HepG2 (cell line): ENCODE measurements around the gene OAF. TPM values are rescaled to one million over a fixed set of nuclear protein-coding genes. Genes with fewer than 3 reads are reported as not detected.
A peak's percentile ranks its signal among the peaks of the same experiment; 100 is the strongest.

Experiments
- CEBPB ChIP-seq: IDR thresholded peaks from 2 replicates; pipeline ENCODE4 v1.6.1; 2011; ENCODE audit warnings: low read depth, low read length, improper control_type of control experiment, borderline replicate concordance
- ELF3 ChIP-seq: IDR thresholded peaks from 2 replicates; pipeline ENCODE4 v1.6.1; 2016; ENCODE audit warnings: missing genetic modification reagents, missing compliant biosample characterization
- HNF4A ChIP-seq: sonication (generic); formaldehyde crosslinking; IDR thresholded peaks from 2 replicates; pipeline ENCODE4 v1.4.0; 2020; ENCODE audit warnings: missing genetic modification reagents
- MLLT10 ChIP-seq: sonication (generic); formaldehyde crosslinking; IDR thresholded peaks from 2 replicates; pipeline ENCODE4 v1.4.0; 2020; ENCODE audit warnings: missing genetic modification reagents
- MYNN ChIP-seq: sonication (generic); formaldehyde crosslinking; IDR thresholded peaks from 2 replicates; pipeline ENCODE4 v1.4.0; 2020; ENCODE audit warnings: mild to moderate bottlenecking, low read depth, missing genetic modification reagents
- NCOA5 ChIP-seq: sonication (generic); formaldehyde crosslinking; IDR thresholded peaks from 2 replicates; pipeline ENCODE4 v1.4.0; 2020; ENCODE audit warnings: missing genetic modification reagents
- NFE2L2 ChIP-seq: fragments of 150-350 bp; IDR thresholded peaks from 2 replicates; pipeline ENCODE4 v1.6.1; 2014; ENCODE audit warnings: low read length
- RBFOX2 ChIP-seq: fragments of 200-400 bp; formaldehyde crosslinking; IDR thresholded peaks from 2 replicates; pipeline ENCODE4 v1.6.1; 2017; ENCODE audit warnings: low read depth, mild to moderate bottlenecking, low read length
- TAF1 ChIP-seq: sonication (generic); formaldehyde crosslinking; IDR thresholded peaks from 2 replicates; pipeline ENCODE4 v1.4.0; 2020; ENCODE audit warnings: missing genetic modification reagents
- TCF7L2 ChIP-seq: IDR thresholded peaks from 2 replicates; pipeline ENCODE4 v1.6.1; 2011; ENCODE audit warnings: mild to moderate bottlenecking, low read depth, low read length, moderate library complexity
- ZFP90 ChIP-seq: sonication (generic); formaldehyde crosslinking; IDR thresholded peaks from 2 replicates; pipeline ENCODE4 v1.8.0; 2022; ENCODE audit warnings: missing genetic modification reagents, mild to moderate bottlenecking, inconsistent platforms, borderline replicate concordance
- ZNF3 ChIP-seq: IDR thresholded peaks from 2 replicates; pipeline ENCODE4 v1.7.0; 2017; ENCODE audit warnings: inconsistent platforms
- ZNF703 ChIP-seq: sonication (generic); formaldehyde crosslinking; IDR thresholded peaks from 2 replicates; pipeline ENCODE4 v1.5.1; 2020; ENCODE audit warnings: missing genetic modification reagents, mild to moderate bottlenecking, moderate library complexity, borderline replicate concordance
- ZNF790 ChIP-seq: sonication (generic); formaldehyde crosslinking; IDR thresholded peaks from 2 replicates; pipeline ENCODE4 v1.8.0; 2022; ENCODE audit warnings: missing genetic modification reagents, mild to moderate bottlenecking, borderline replicate concordance
- polyA plus RNA-seq, 8 experiments: library from polyadenylated mRNA; depleted of rRNA in 3 of 8; stranded (reverse) in 7 of 8; unstranded in 1 of 8; fragments of >200 nt; fragmentation: Illumina TruSeq in 4 of 8; extraction: Trizol in 4 of 8; gene quantifications; 2 replicates each; pipeline versions ENCODE4 v1.2.1 to v1.2.3, GENCODE V29; 2011 to 2016; ENCODE audit warnings: low read depth in 4 of 8, missing spikeins in 1 of 8, mixed read lengths in 1 of 8; ENCODE audit not compliant: insufficient read depth in 1 of 8
- total RNA-seq, 5 experiments: library from RNA; depleted of rRNA; stranded (reverse); fragments of >200 nt; fragmentation: Illumina TruSeq; extraction: Trizol; gene quantifications; 2 replicates each; pipeline ENCODE4 v1.2.3, GENCODE V29; 2016; ENCODE audit warnings: low read depth in 1 of 5
- TF ChIP-seq, protein P1 (sequence below): conservative IDR thresholded peaks from 2 replicates; pipeline ENCODE4 v1.6.1; 2018; ENCODE audit warnings: missing genetic modification reagents
- TF ChIP-seq, protein P2 (sequence below): sonication (generic); formaldehyde crosslinking; IDR thresholded peaks from 2 replicates; pipeline ENCODE4 v1.5.1; 2020; ENCODE audit warnings: mild to moderate bottlenecking, missing genetic modification reagents, moderate library complexity
- TF ChIP-seq, protein P3 (sequence below), 2 experiments: sonication (generic) in 1 of 2; formaldehyde crosslinking in 1 of 2; IDR thresholded peaks; 2 replicates each; pipeline versions ENCODE4 v1.4.0 to v1.6.1; 2018 to 2020; ENCODE audit warnings: missing genetic modification reagents in 2 of 2, borderline replicate concordance in 1 of 2, low read depth in 1 of 2, mild to moderate bottlenecking in 1 of 2, missing biosample characterization in 1 of 2
- TF ChIP-seq, protein P4 (sequence below): sonication (generic); formaldehyde crosslinking; IDR thresholded peaks from 2 replicates; pipeline ENCODE4 v1.4.0; 2020; ENCODE audit warnings: missing genetic modification reagents

OAF gene
- total and polyA plus RNA-seq, 2 of the 13 experiments (the other 11 are each of a cell fraction or from before 2014, with no cell fraction given): 63.7 to 94.6 TPM

DNA sequence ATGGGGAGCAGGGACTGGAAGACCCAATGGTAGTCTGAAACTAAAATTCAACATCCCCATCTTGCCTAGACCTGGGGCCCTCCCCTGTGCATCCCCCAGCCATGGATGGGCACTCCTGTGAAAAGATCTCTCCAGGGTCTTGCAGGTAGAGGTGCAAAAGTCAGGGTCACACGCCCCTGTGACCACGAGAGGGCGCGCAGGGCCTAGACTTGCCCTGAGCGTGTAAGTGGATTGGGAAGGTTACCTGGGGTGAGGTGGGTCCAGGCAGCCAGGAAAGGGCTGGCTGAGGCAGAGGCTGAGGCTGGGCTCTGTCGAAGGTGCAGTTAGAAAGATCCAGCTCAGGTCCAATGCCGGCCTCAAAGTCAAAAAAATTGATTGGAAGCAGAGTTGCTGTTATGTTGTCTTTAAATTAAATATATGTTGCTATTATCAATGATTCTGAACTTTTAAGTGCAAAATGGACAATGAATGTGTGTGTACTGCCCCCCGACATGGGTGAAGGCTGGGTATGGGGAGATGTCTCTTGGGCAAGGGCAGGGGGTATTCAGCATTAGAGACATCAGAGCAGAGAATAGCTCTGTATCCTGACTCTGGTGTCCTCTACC is 24.3 kb downstream of the OAF start (continued):
- TF ChIP-seq RBFOX2 (no peak), MLLT10 (no peak), HNF4A (CRISPR knock-in tag) (peak; percentile 35; the same call in 1 of the 2 replicates), TAF1 (CRISPR knock-in tag) (no peak), ELF3 (CRISPR knock-in tag) (0 out of 2 replicates have a peak, but pooled peaks have one; percentile 32), NCOA5 (CRISPR knock-in tag) (no peak), ZNF703 (CRISPR knock-in tag) (no peak), ZNF3 (CRISPR knock-in tag) (no peak), MYNN (CRISPR knock-in tag) (no peak), ZFP90 (CRISPR knock-in tag) (no peak), NFE2L2 (no peak), TCF7L2 (no peak), ZNF790 (CRISPR knock-in tag) (no peak), CEBPB (no peak)
- TF ChIP-seq, protein P1, sequence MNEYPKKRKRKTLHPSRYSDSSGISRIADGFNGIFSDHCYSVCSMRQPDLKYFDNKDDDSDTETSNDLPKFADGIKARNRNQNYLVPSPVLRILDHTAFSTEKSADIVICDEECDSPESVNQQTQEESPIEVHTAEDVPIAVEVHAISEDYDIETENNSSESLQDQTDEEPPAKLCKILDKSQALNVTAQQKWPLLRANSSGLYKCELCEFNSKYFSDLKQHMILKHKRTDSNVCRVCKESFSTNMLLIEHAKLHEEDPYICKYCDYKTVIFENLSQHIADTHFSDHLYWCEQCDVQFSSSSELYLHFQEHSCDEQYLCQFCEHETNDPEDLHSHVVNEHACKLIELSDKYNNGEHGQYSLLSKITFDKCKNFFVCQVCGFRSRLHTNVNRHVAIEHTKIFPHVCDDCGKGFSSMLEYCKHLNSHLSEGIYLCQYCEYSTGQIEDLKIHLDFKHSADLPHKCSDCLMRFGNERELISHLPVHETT (CRISPR knock-in tag): no peak
- TF ChIP-seq, protein P2, sequence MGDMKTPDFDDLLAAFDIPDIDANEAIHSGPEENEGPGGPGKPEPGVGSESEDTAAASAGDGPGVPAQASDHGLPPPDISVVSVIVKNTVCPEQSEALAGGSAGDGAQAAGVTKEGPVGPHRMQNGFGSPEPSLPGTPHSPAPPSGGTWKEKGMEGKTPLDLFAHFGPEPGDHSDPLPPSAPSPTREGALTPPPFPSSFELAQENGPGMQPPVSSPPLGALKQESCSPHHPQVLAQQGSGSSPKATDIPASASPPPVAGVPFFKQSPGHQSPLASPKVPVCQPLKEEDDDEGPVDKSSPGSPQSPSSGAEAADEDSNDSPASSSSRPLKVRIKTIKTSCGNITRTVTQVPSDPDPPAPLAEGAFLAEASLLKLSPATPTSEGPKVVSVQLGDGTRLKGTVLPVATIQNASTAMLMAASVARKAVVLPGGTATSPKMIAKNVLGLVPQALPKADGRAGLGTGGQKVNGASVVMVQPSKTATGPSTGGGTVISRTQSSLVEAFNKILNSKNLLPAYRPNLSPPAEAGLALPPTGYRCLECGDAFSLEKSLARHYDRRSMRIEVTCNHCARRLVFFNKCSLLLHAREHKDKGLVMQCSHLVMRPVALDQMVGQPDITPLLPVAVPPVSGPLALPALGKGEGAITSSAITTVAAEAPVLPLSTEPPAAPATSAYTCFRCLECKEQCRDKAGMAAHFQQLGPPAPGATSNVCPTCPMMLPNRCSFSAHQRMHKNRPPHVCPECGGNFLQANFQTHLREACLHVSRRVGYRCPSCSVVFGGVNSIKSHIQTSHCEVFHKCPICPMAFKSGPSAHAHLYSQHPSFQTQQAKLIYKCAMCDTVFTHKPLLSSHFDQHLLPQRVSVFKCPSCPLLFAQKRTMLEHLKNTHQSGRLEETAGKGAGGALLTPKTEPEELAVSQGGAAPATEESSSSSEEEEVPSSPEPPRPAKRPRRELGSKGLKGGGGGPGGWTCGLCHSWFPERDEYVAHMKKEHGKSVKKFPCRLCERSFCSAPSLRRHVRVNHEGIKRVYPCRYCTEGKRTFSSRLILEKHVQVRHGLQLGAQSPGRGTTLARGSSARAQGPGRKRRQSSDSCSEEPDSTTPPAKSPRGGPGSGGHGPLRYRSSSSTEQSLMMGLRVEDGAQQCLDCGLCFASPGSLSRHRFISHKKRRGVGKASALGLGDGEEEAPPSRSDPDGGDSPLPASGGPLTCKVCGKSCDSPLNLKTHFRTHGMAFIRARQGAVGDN: peak; percentile 27
- TF ChIP-seq, protein P3, sequence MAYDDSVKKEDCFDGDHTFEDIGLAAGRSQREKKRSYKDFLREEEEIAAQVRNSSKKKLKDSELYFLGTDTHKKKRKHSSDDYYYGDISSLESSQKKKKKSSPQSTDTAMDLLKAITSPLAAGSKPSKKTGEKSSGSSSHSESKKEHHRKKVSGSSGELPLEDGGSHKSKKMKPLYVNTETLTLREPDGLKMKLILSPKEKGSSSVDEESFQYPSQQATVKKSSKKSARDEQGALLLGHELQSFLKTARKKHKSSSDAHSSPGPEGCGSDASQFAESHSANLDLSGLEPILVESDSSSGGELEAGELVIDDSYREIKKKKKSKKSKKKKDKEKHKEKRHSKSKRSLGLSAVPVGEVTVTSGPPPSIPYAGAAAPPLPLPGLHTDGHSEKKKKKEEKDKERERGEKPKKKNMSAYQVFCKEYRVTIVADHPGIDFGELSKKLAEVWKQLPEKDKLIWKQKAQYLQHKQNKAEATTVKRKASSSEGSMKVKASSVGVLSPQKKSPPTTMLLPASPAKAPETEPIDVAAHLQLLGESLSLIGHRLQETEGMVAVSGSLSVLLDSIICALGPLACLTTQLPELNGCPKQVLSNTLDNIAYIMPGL (CRISPR knock-in tag; IDR thresholded peaks at IDR 0.05; ENCODE audit: borderline replicate concordance in 1 of 2, low read depth in 1 of 2): peak in 1 of 2 experiments; percentile 28; a peak in 1 of 4 replicates
- TF ChIP-seq, protein P4, sequence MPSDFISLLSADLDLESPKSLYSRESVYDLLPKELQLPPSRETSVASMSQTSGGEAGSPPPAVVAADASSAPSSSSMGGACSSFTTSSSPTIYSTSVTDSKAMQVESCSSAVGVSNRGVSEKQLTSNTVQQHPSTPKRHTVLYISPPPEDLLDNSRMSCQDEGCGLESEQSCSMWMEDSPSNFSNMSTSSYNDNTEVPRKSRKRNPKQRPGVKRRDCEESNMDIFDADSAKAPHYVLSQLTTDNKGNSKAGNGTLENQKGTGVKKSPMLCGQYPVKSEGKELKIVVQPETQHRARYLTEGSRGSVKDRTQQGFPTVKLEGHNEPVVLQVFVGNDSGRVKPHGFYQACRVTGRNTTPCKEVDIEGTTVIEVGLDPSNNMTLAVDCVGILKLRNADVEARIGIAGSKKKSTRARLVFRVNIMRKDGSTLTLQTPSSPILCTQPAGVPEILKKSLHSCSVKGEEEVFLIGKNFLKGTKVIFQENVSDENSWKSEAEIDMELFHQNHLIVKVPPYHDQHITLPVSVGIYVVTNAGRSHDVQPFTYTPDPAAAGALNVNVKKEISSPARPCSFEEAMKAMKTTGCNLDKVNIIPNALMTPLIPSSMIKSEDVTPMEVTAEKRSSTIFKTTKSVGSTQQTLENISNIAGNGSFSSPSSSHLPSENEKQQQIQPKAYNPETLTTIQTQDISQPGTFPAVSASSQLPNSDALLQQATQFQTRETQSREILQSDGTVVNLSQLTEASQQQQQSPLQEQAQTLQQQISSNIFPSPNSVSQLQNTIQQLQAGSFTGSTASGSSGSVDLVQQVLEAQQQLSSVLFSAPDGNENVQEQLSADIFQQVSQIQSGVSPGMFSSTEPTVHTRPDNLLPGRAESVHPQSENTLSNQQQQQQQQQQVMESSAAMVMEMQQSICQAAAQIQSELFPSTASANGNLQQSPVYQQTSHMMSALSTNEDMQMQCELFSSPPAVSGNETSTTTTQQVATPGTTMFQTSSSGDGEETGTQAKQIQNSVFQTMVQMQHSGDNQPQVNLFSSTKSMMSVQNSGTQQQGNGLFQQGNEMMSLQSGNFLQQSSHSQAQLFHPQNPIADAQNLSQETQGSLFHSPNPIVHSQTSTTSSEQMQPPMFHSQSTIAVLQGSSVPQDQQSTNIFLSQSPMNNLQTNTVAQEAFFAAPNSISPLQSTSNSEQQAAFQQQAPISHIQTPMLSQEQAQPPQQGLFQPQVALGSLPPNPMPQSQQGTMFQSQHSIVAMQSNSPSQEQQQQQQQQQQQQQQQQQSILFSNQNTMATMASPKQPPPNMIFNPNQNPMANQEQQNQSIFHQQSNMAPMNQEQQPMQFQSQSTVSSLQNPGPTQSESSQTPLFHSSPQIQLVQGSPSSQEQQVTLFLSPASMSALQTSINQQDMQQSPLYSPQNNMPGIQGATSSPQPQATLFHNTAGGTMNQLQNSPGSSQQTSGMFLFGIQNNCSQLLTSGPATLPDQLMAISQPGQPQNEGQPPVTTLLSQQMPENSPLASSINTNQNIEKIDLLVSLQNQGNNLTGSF: no peak
